NCI-H2029 treated with DMSO at 0.1 percent for 48 hours (cell line): ENCODE results near the gene CEP350.
"Not testable (repeated sequence)": the region's sequence is repeated elsewhere in the genome, so short reads cannot be mapped to it uniquely, and the experiment has no call there.

Experiments used
- DNase-seq: peaks from one replicate; lab custom pipeline; 2025; lab: John Stamatoyannopoulos, UW

The CEP350 gene

GRCh38 chr1:179939941-179940340 lies 14.7 kb upstream of the CEP350 start:
- DNase-seq = no peak

- no peak for DNase-seq
Observed at GRCh38 chr1:179941454-179941853, 13.2 kb upstream of the CEP350 start.

DNA sequence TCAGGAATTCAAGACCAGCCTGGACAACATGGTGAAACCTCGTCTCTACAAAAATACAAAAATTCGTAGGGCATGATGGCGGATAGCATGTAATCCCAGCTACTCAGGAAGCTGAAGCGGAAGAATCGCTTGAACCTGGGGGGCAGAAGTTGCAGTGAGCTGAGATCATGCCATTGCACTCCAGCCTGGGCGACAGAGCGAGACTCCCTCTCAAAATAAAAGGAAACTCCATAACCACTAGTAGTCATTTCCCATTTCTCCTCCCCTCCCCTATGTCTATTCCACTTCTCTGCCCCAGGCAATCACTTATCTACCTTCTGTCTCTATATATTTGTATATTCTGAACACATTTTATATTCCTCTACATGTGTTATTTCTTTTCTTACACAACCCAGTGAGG lies 4.0 kb upstream of the CEP350 start:
- DNase-seq = no peak

DNA sequence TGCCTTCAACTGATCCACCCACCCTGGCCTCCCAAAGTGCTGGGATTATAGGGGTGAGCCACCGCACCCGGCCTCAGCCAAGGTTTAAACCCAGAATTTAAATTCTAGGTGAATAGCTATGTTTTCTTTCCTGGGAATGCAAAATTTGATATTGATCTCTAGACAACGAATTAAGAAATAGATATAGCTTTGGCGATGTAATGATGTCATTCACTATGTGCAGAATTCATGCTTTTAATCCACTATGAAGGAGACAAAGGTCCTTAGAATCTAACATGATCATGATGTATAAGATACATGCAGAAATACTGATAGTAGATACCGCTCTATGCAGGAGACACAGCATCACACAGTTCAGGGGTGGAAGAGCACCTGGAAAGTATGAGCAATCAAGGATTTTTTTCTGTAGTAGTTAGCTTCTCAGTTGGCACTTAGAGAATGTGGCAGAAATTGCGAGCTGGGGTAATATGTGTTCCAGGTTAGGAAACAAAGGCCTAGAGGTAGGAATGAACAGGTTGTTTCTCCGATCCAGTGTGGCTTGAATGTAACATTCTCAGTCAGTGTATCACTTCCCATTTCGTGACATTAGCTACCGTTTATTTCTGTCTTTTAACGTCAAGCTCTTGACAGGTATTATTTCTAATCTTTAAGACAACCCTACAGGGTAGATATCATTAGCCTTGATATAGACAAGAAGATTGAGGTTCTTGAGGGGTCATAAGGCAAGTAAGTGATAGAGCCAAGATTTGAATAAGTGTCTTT lies 3.0 kb upstream of the CEP350 start:
- DNase-seq = no peak

GRCh38 chr1:179952186-179952585 lies 2.4 kb upstream of the CEP350 start:
- DNase-seq = no peak

DNA sequence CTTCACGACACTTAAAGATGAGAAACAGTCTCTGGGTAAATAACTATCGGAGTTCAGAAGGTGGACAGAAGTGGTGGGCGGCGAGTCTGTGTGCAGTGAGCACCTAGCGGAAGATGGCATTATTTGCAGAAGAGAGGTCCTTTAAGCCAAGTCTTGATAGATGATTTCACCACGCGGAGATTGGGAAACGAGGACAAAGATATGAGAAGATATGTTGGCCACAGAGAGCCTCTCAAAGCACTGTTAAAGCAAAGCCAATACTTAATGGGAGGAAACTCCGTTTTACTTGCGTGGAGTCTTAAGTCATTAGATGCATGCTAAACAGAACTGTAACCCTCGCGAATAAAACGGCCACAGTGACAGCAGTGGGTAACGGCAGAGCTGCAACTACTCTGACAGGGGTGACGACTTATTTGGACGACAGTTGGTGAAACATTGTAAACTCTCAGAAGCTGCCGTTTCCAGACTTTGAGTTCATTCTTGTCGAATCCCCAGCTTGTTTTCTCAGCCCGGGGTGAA lies 577 bp upstream of the CEP350 start:
- DNase-seq = no peak

DNA sequence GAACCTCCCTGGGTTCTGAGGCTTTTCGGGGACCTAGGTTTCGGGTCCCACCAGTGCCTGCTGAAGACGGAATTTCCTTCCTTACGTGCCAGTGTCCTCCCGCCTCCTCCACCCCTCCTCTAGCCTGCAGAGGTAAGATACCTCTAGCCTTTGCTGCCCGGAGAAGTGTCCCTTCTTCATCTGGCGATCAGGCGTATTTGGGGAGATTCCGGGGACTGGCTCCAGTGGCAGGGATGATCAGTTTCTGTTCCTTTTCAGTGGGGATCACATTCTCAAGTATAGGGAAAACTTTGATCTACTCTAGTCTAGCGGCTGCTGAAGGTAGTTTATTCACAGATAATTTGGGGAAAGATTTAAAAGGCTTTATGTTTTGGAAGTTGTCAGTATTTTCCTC lies 674 bp downstream of the CEP350 start:
- DNase-seq = no peak

DNA sequence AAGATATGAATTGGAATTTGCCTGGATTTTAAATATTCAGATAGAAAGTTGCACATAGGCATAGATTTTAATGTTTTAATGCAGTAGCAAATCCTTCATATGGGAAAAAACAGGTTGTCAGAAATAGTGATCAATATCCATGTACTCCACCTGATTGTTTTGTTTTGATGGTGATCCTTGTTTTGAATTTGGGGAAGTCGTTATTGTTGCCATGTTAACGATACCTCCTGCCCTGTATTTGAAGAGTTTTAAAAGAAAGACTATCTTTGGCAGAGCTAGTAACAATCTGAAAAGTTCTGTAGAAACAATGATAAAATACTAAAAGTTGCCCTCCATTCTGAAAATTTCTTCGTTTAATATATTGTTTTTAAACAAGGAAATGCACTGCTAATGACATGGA lies 1.1 kb downstream of the CEP350 start:
- DNase-seq = no peak

GRCh38 chr1:179958359-179958758 lies 3.7 kb downstream of the CEP350 start:
- DNase-seq = no peak

GRCh38 chr1:179962168-179962567 lies 7.6 kb downstream of the CEP350 start:
- not testable (repeated sequence) for DNase-seq

DNA sequence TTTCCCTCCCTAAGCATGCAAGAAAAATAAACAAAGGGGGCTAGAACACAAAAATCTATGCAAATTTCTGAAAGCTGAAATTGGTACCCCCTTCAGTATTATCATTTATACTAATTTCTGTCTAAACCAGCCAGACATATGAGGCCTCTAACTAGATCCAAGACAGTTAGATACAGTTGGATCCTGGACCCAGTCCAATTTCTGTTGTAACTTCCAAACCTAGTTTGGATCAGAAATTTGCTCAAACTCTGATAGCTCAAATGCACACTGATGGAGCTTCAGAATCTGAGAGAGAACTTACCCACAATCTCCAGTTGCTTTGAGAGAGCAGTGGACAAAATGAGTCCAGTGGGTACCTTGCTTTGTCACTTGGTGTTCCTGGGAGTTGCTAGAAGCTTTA lies 11.9 kb downstream of the CEP350 start:
- DNase-seq = no peak

GRCh38 chr1:179968284-179968993 lies 13.8 kb downstream of the CEP350 start:
- DNase-seq = no peak

GRCh38 chr1:179968994-179969919 lies 14.6 kb downstream of the CEP350 start:
- DNase-seq = no peak

DNA sequence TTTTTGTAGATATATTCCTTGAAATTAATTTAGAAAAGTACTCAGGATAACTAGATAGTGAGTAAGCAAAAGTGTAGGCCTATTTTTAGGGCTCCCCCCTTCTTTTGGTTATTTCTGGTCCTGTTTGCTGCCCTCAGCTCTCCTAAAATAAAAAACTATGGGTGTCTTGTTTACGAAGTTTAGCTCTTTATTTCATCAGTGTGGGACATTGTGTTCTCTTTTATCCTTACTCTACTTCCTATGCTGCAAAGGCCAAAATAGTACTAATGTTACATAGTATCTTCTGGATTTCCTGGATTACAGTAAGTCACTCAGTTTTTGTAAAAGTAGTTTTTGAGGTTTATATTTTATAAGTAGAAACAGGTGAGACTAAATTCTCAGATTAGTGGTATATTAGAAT lies 15.4 kb downstream of the CEP350 start:
- DNase-seq = no peak

DNA sequence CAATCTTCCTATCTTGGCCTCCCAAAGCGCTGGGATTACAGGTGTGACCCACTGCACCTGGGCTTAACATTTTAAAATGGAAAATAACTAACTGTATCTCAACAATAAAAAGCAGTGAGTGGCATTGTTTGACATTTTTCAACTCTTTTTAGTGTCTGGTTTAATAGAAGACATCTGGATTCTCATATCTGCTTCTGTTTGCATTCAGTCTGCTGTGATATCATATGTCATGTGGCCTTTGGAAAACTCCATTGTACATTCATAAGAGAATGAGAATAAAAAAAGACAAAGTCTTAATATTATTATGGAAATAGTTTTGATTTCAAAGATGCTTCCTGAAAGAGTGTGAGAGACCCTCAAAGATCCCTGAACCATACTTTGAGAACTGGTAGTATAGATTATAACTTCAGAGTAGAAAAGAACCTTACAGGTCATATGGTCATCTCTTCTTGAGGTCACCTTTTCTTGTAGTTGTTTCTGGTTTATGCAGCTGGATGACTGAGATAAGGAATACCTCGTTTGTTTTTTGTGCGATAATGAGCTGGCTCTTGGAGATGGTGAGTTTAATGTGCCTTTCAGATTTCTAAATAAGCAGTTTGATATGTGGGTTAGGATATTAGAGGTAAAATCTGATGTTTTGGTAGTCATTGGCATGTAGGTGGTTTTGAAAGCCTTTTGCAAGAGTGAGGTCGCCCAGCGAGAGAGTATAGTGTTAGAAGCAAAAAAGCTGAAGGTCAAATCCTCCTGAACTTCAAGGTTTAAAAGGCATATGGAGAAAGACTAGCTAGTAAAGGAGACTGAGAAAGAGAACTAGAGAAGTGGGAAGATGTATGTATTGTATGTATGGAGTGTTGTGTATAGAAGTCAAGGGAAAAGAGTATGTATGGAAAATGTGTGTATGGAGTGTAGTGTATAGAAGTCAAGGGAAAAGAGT lies 17.2 kb downstream of the CEP350 start:
- DNase-seq = no peak

DNA sequence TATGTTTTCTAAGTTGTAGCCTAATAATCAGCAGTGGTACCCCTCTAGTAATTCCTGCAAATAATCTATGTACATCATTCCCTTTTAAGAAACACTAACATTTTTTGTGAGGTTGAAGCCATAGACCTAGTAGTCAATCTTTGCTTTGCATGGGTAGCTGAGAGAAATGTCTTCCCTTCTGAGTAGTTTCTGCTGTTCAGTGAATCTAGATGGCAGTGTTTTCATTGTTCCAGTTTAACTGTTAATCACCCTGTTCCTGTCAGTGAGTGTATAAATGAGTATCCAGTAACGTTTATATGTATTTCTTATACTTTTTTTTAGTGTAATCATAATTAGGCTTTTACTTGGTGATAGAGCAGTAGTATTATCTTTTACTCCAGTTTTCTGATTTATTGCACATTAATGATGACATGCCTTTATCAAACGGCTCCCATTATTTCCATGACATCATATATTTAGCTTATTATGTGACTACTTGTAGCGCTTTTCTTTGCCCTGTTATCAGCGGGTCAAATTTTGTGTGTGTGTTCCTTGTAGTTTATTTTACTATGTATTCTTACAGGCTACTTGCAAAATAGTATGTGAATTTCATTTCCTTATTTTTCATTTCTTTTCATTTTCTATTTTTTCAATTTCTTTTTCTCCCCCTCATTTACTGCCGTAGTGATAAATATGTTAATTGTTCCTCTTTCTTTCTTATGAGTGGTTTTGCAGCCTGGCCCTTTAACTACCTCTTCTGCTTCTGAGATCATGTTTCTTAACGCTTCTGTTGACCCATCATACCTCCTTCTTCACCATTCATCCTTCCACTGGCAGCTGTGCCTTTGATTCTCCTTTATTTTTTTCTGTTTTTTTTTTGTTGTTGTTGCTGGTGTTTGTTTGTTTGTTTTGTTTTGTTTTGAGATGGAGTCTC lies 18.8 kb downstream of the CEP350 start:
- no peak for DNase-seq

DNA sequence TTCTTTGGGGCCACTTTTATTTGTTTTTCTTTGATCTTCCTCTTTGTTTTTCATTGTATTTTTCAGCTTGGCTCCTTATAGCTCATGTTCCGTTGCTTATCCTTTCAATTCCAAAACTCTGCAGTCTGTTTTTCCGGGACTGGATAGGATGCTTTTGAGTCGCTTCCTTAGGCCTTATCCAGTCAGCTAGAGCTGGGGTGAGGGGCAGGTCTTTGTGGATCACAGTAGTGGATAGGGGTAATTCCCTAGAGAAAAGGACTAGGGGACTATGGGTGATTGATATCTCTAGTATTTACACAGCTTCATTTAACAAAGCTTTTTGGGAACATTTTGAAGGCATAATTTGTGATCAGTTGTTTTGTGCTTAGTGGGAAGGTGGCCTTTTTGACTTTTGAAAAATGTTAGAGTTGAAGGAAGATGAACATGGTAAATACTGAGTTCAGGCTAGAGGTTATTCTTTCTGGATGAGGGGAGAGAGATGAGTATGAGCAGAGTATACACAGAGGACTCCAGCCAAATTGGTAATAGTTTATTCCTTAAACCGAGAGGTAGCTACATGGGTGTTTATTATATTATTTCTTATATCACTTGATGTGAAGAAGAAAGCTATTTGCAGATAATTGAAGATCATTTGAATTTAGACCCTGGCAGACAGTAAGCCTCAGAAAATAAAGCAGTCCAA lies 22.5 kb downstream of the CEP350 start:
- DNase-seq = no peak

DNA sequence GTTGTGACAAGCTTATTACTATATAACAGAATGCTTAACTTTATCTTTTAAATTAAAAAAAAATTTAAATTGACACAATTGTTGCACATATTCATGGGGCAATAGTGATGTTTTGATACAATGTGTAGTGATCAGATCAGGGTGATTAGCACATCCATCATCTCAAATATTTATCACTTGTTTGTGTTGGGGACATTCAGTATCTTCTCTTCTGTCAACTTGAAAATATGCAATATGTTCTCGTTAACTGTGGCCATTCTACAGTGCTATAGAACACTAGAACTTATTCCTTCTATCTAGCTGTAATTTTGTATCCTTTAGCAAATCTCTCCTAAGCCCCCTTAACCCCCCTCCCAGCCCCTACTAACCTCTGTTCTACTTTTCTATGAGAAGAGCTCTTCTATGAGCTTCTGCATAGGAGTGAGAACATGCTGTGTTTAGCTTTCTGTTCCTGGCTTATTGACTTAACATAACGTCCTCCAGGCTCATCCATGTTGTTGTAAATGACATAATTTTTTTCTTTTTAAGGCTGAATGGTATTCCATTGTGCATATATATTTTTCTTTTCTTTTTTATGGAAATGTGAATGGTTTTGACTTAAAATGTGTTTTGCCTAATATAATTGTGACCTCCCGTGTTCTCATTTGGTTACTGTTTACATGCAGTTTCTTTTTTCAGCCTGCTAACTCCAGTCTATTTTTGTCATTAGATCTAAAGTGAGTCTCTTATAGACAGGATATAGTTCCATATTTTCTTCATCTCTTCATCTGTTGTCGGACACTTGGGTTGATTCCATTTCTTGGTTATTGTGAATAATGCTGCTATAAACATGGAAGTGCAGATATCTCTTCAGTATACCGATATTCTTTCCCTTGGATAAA lies 23.8 kb downstream of the CEP350 start:
- no peak for DNase-seq

DNA sequence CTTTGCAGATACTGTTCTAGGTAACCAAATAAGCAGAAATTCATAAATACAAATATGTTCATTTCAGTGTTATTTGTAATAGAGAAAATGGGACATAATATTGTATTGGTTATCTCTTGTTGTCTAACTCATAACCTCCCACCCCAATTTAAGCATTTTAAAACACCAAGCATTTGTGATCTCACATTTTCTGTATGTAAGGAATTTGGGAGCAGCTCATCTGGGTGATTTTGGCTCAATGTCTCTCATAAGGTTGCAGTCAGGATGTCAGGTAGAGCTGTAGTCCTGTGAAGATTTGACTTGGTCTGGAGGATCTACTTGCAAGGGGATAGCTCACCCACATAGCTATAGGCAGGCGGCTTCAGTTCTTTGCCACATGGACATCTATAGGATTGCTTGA lies 29.5 kb downstream of the CEP350 start:
- no peak for DNase-seq
